HEK293 (cell line): Measurements from ENCODE around the gene MOB2.

Experiments
- GLI4 ChIP-seq: fragments of 450-650 bp; formaldehyde crosslinking; IDR thresholded peaks from 2 replicates; pipeline ENCODE4 v1.5.1; 2016; ENCODE audit warnings: missing biosample characterization, missing genetic modification characterization
- HOXA7 ChIP-seq: sonication (generic); formaldehyde crosslinking; IDR thresholded peaks from 2 replicates; pipeline ENCODE4 v1.8.1; 2022; ENCODE audit warnings: missing genetic modification reagents, borderline replicate concordance
- ZBTB1 ChIP-seq: fragments of 450-650 bp; formaldehyde crosslinking; IDR thresholded peaks from 2 replicates; pipeline ENCODE4 v1.5.1; 2016; ENCODE audit warnings: missing biosample characterization, missing genetic modification characterization
- ZNF214 ChIP-seq: fragments of 450-650 bp; formaldehyde crosslinking; IDR thresholded peaks from 2 replicates; pipeline ENCODE4 v1.5.1; 2017; ENCODE audit warnings: missing biosample characterization, mild to moderate bottlenecking, missing genetic modification characterization, borderline replicate concordance
- TF ChIP-seq, protein P1 (sequence below): fragments of 450-650 bp; formaldehyde crosslinking; IDR thresholded peaks from 2 replicates; pipeline ENCODE4 v1.5.1; 2016; ENCODE audit warnings: missing biosample characterization, missing genetic modification characterization
- TF ChIP-seq, protein P2 (sequence below): fragments of 450-650 bp; formaldehyde crosslinking; IDR thresholded peaks from 2 replicates; pipeline ENCODE4 v1.5.1; 2016; ENCODE audit warnings: missing biosample characterization, missing genetic modification characterization
- TF ChIP-seq, protein P3 (sequence below): fragments of 450-650 bp; formaldehyde crosslinking; IDR thresholded peaks from 2 replicates; pipeline ENCODE4 v1.5.1; 2016; ENCODE audit warnings: missing biosample characterization, missing genetic modification characterization

DNA sequence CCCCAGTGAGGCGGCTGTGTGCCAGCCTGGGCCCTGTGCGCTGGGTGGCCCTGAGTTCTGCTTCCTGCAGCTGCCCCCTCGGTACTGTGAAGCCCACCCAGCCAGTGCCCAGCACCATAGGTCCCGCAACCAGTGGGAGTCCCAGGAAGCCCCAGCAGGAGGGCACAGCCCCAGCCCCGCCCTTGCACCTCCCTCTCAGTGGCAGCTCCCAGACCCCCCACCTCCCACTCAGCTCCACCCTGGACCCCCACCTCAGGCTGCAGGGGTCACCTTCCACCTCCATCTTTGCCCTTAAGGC, 30.9 kb downstream of the MOB2 start:
- TF ChIP-seq ZBTB1 (tag by site-specific recombination) (no peak), ZNF214 (tag by site-specific recombination) (no peak), HOXA7 (CRISPR knock-in tag) (no peak), GLI4 (tag by site-specific recombination) (no peak)
- TF ChIP-seq, protein P1, sequence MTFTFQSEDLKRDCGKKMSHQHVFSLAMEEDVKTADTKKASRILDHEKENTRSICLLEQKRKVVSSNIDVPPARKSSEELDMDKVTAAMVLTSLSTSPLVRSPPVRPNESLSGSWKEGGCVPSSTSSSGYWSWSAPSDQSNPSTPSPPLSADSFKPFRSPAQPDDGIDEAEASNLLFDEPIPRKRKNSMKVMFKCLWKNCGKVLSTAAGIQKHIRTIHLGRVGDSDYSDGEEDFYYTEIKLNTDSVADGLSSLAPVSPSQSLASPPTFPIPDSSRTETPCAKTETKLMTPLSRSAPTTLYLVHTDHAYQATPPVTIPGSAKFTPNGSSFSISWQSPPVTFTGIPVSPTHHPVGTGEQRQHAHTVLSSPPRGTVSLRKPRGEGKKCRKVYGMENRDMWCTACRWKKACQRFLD (tag by site-specific recombination) = no peak
- TF ChIP-seq, protein P2, sequence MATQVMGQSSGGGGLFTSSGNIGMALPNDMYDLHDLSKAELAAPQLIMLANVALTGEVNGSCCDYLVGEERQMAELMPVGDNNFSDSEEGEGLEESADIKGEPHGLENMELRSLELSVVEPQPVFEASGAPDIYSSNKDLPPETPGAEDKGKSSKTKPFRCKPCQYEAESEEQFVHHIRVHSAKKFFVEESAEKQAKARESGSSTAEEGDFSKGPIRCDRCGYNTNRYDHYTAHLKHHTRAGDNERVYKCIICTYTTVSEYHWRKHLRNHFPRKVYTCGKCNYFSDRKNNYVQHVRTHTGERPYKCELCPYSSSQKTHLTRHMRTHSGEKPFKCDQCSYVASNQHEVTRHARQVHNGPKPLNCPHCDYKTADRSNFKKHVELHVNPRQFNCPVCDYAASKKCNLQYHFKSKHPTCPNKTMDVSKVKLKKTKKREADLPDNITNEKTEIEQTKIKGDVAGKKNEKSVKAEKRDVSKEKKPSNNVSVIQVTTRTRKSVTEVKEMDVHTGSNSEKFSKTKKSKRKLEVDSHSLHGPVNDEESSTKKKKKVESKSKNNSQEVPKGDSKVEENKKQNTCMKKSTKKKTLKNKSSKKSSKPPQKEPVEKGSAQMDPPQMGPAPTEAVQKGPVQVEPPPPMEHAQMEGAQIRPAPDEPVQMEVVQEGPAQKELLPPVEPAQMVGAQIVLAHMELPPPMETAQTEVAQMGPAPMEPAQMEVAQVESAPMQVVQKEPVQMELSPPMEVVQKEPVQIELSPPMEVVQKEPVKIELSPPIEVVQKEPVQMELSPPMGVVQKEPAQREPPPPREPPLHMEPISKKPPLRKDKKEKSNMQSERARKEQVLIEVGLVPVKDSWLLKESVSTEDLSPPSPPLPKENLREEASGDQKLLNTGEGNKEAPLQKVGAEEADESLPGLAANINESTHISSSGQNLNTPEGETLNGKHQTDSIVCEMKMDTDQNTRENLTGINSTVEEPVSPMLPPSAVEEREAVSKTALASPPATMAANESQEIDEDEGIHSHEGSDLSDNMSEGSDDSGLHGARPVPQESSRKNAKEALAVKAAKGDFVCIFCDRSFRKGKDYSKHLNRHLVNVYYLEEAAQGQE (tag by site-specific recombination) = no peak
- TF ChIP-seq, protein P3, sequence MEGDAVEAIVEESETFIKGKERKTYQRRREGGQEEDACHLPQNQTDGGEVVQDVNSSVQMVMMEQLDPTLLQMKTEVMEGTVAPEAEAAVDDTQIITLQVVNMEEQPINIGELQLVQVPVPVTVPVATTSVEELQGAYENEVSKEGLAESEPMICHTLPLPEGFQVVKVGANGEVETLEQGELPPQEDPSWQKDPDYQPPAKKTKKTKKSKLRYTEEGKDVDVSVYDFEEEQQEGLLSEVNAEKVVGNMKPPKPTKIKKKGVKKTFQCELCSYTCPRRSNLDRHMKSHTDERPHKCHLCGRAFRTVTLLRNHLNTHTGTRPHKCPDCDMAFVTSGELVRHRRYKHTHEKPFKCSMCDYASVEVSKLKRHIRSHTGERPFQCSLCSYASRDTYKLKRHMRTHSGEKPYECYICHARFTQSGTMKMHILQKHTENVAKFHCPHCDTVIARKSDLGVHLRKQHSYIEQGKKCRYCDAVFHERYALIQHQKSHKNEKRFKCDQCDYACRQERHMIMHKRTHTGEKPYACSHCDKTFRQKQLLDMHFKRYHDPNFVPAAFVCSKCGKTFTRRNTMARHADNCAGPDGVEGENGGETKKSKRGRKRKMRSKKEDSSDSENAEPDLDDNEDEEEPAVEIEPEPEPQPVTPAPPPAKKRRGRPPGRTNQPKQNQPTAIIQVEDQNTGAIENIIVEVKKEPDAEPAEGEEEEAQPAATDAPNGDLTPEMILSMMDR (tag by site-specific recombination) = no peak
